Panc1 (cell line): ENCODE data around the gene PIK3R5. TPM values are rescaled to one million over a fixed set of nuclear protein-coding genes. Genes with fewer than 3 reads are reported as not detected.

Source experiments
- ATAC-seq: fragments of 200-7000 bp; cut with Tn5 transposase; 2 replicates; pipeline ENCODE4 v1.9.1; 2020; ENCODE audit warnings: mild to moderate bottlenecking, moderate library complexity
- BruUV-seq: library from RNA; stranded (reverse); fragments of 400-500 nt; replicated peaks from 2 replicates; lab custom pipeline; 2021; lab: Mats Ljungman, UMichigan
- CTCF ChIA-PET: fragments of 300-600 bp; sonication (Branson Sonifier 250); formaldehyde crosslinking; loops from one replicate; lab custom pipeline; 2022; ENCODE audit warnings: antibody characterized with exemption; lab: Charles Lee
- POLR2A ChIA-PET: fragments of 300-600 bp; sonication (Branson Sonifier 250); formaldehyde crosslinking; loops from one replicate; lab custom pipeline; 2022; ENCODE audit warnings: antibody characterized with exemption; lab: Charles Lee
- DNase-seq: peaks from one replicate; pipeline ENCODE4 v3.0.0-alpha.2; 2010; ENCODE audit warnings: low read depth, low spot score
- H3K27ac ChIP-seq: 2 replicates; pipeline ENCODE4 v1.5.1; 2011; ENCODE audit warnings: mild to moderate bottlenecking, low read length, inconsistent platforms
- H3K27me3 ChIP-seq: fragments of 200-500 bp; sonication (Bioruptor generic); 2 replicates; pipeline ENCODE4 v1.6.0; 2014; ENCODE audit warnings: low read length, inconsistent platforms; ENCODE audit not compliant: control insufficient read depth, insufficient read depth
- H3K36me3 ChIP-seq: fragments of 200-500 bp; sonication (Bioruptor generic); 2 replicates; pipeline ENCODE4 v1.5.1; 2014; ENCODE audit warnings: inconsistent platforms, mild to moderate bottlenecking, low read length, moderate library complexity; ENCODE audit not compliant: control insufficient read depth, insufficient read depth
- H3K4me1 ChIP-seq: 2 replicates; pipeline ENCODE4 v1.5.1; 2011; ENCODE audit warnings: inconsistent platforms, mild to moderate bottlenecking, low read length, moderate library complexity; ENCODE audit not compliant: control insufficient read depth, insufficient read depth
- H3K4me3 ChIP-seq, 2 experiments: 2 replicates each; pipeline ENCODE4 v1.5.1; 2011 to 2012; ENCODE audit warnings: low read depth in 2 of 2, low read length in 2 of 2, mild to moderate bottlenecking in 2 of 2, inconsistent platforms in 1 of 2, moderate library complexity in 1 of 2
- H3K9me3 ChIP-seq: fragments of 200-500 bp; sonication (Bioruptor generic); 2 replicates; pipeline ENCODE4 v1.5.1; 2014; ENCODE audit warnings: low read depth, mild to moderate bottlenecking, inconsistent platforms, low read length, moderate library complexity; ENCODE audit not compliant: control insufficient read depth, insufficient read depth
- POLR2AphosphoS5 ChIP-seq: IDR thresholded peaks from 2 replicates; pipeline ENCODE4 v1.6.1; 2012; ENCODE audit warnings: mild to moderate bottlenecking, low read depth, low read length, moderate library complexity
- REST ChIP-seq, 2 experiments: IDR thresholded peaks; 2 replicates each; pipeline ENCODE4 v1.6.1; 2011 to 2012; ENCODE audit warnings: low read depth in 2 of 2, control low read depth in 1 of 2, low read length in 1 of 2, mild to moderate bottlenecking in 1 of 2, moderate library complexity in 1 of 2; ENCODE audit not compliant: insufficient read depth in 1 of 2
- SIN3A ChIP-seq: IDR thresholded peaks from 2 replicates; pipeline ENCODE4 v1.6.1; 2012; ENCODE audit warnings: low read depth, mild to moderate bottlenecking, low read length, moderate library complexity, borderline replicate concordance; ENCODE audit not compliant: insufficient read depth
- TCF7L2 ChIP-seq: IDR thresholded peaks from 2 replicates; pipeline ENCODE4 v1.6.1; 2011; ENCODE audit warnings: mild to moderate bottlenecking, low read depth, low read length, inconsistent platforms
- in situ Hi-C: cut with HindIII; loops from 2 replicates; pipeline ENCODE4 v1.10.0; 2016; ENCODE audit warnings: low sequenced_read_pairs, low pct_unique_long_range_greater_than_20kb
- intact Hi-C: fragments of 100-400 bp; cut with micrococcal nuclease; formaldehyde crosslinking; loops from one replicate; pipeline ENCODE4 v1.10.0; 2022; ENCODE audit not compliant: unreplicated experiment
- total RNA-seq: library from RNA; stranded (reverse); gene quantifications from one replicate; pipeline ENCODE4 v1.2.1, GENCODE V29; 2021; ENCODE audit not compliant: unreplicated experiment
- TF ChIP-seq, protein P1 (sequence below): fragments of 450-650 bp; IDR thresholded peaks from 2 replicates; pipeline ENCODE4 v1.5.1; 2017; ENCODE audit warnings: mild to moderate bottlenecking

PIK3R5 gene
- total RNA-seq, 1 experiment from 2014 or later, result 0.15 TPM

DNA sequence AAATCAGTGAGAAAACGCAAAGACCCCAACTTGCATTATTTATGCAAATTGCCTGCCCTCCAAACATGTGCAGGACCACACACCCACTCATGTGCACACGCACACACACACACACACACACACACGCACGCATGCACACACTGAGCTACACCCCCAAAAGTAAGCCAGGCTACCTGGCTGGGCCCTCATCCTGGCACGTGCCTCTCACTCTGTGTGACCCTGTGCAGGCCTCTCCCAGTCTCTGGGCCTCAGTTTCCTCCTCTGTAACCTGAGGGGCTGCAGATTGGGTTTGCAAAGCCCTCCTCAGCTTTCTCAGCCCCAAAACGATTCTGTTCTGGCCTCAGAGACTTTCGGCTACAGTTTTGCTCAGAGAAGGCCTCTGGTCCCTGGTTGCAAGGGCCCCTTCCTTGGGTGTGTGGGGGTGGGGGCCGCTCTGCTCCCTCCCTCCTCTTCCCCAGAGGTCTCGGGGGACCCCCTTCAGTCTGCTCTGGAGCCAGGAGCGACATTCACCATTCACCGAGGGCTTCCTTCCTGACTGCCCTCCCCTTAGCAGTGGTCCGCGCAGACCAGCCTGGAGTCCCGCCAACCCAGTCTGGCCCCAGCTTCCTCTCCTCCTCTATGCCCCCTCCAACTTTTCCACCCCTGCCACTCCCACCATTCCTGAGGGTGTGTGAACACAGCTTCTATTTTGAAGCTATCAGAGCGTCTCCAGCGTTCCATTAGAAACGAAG, 92.6 kb downstream of the PIK3R5 start:
- ATAC-seq, result no peak
- Histone ChIP-seq H3K9me3 (no peaks in the 10 kb centered on the region), H3K36me3 (no peaks in the 10 kb centered on the region), H3K4me3 (no peak overlapping the region), H3K4me1 (no peaks in the 10 kb centered on the region), H3K27ac (no peak overlapping the region), H3K27me3 (peaks cover 3% of the 10 kb centered on the region)
- ChIA-PET POLR2A (no interaction called here), CTCF (interaction anchor here (0.6 kb wide), 1 partner anchor 41 kb away, joined by 3 read pairs; no protein-coding TSS in a partner anchor)
- no peak for DNase-seq
- BruUV-seq, result no TSS peak
- TF ChIP-seq, protein P1, sequence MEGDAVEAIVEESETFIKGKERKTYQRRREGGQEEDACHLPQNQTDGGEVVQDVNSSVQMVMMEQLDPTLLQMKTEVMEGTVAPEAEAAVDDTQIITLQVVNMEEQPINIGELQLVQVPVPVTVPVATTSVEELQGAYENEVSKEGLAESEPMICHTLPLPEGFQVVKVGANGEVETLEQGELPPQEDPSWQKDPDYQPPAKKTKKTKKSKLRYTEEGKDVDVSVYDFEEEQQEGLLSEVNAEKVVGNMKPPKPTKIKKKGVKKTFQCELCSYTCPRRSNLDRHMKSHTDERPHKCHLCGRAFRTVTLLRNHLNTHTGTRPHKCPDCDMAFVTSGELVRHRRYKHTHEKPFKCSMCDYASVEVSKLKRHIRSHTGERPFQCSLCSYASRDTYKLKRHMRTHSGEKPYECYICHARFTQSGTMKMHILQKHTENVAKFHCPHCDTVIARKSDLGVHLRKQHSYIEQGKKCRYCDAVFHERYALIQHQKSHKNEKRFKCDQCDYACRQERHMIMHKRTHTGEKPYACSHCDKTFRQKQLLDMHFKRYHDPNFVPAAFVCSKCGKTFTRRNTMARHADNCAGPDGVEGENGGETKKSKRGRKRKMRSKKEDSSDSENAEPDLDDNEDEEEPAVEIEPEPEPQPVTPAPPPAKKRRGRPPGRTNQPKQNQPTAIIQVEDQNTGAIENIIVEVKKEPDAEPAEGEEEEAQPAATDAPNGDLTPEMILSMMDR, result no peak
- TF ChIP-seq SIN3A, result no peak
- no peak for TF ChIP-seq POLR2AphosphoS5
- no peak for TF ChIP-seq REST (IDR thresholded peaks at IDR 0.05; ENCODE audit: insufficient read depth in 1 of 2, low read depth in 2 of 2, low read length in 1 of 2)
- no peak for TF ChIP-seq TCF7L2
- intact Hi-C loops, result no loop called here
- in situ Hi-C loops, result no loop called here

GRCh38 chr17:8872036-8872704, 93.3 kb downstream of the PIK3R5 start:
- TF ChIP-seq REST (IDR thresholded peaks at IDR 0.05; ENCODE audit: insufficient read depth in 1 of 2, low read depth in 2 of 2, low read length in 1 of 2), result no peak
- TF ChIP-seq, protein P1, result no peak
- no peak for TF ChIP-seq SIN3A
- no peak for TF ChIP-seq TCF7L2
- no peak for TF ChIP-seq POLR2AphosphoS5
- POLR2A ChIA-PET, result no interaction called here
- intact Hi-C loops (no loop called here), in situ Hi-C loops (no loop called here)
- H3K9me3 ChIP-seq, result no peaks in the 10 kb centered on the region
- ATAC-seq, result no peak
- no peak overlapping the region for H3K27ac ChIP-seq
- DNase-seq, result no peak
- no peak overlapping the region for H3K4me3 ChIP-seq
- no peaks in the 10 kb centered on the region; the same call in 1 of the 2 replicates for H3K27me3 ChIP-seq
- CTCF ChIA-PET, result no interaction called here
- H3K4me1 ChIP-seq, result no peaks in the 10 kb centered on the region
- H3K36me3 ChIP-seq, result no peaks in the 10 kb centered on the region
- no TSS peak for BruUV-seq
